Ascending aorta (tissue), 2 donors: ENCODE measurements around the gene ABI3BP. TPM values are rescaled to one million over a fixed set of nuclear protein-coding genes. Genes with fewer than 3 reads are reported as not detected.
A peak's percentile ranks its signal among the peaks of the same experiment; 100 is the strongest.

Source experiments
- DNase-seq, 2 donors: peaks; one replicate each; pipeline ENCODE4 v3.0.0-alpha.2; 2019; ENCODE audit warnings: low spot score in 2 of 2
- H3K27ac ChIP-seq, 2 donors: fragments of 200-600 bp; sonication (generic); one replicate each; pipeline ENCODE4 v1.5.1; 2016 to 2017; ENCODE audit warnings: mild to moderate bottlenecking in 1 of 2
- H3K27me3 ChIP-seq: fragments of 200-600 bp; sonication (generic); one replicate; pipeline ENCODE4 v1.5.1; 2017
- H3K36me3 ChIP-seq, 2 donors: fragments of 200-600 bp; sonication (generic); one replicate each; pipeline ENCODE4 v1.5.1; 2016
- H3K4me1 ChIP-seq, 2 donors: fragments of 200-600 bp; sonication (generic); one replicate each; pipeline ENCODE4 v1.5.1; 2016 to 2017; ENCODE audit warnings: mild to moderate bottlenecking in 1 of 2
- H3K4me3 ChIP-seq, 2 donors: fragments of 200-600 bp; sonication (generic); one replicate each; pipeline ENCODE4 v1.5.1; 2016 to 2017; ENCODE audit warnings: mild to moderate bottlenecking in 1 of 2
- H3K9me3 ChIP-seq, 2 donors: fragments of 200-600 bp; sonication (generic); one replicate each; pipeline ENCODE4 v1.5.1; 2016
- intact Hi-C: fragments of 100-400 bp; cut with DNase I; formaldehyde crosslinking; loops from one replicate; pipeline ENCODE4 v1.15.1; 2023
- total RNA-seq: library from RNA; depleted of rRNA; stranded (reverse); fragments of >200 nt; gene quantifications from one replicate; pipeline ENCODE4 v1.1.0, GENCODE V29; 2016
- TF ChIP-seq, protein P1 (sequence below), 3 experiments: fragments of 200-600 bp in 2 of 3; fragments of 450-650 bp in 1 of 3; sonication (generic) in 2 of 3; IDR thresholded peaks; one replicate each; pipeline ENCODE4 v1.5.1; 2016 to 2019; ENCODE audit warnings: antibody characterized with exemption in 3 of 3, mild to moderate bottlenecking in 1 of 3, moderate library complexity in 1 of 3

Gene ABI3BP
- total RNA-seq, 1 donor from 2014 or later: 54.2 TPM

DNA sequence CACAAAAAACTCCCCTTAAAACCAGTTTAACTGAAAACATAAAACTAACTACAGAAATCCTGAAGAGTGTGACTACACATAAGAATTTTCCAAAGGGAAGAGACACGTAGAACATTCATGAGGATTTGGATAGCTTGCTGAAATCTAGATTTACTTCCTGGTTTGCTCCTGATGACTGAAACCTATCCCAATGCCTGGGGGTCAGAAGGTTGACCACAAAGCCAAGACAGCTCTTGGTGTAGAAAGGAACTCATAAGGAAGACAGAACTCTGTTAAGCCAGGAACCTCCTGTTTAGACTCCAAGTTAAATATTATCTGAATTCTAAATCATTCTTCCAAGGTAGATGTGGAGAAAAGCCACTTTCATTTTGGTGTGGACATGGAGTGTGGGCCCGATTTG is 191.1 kb downstream of the ABI3BP start:
- Histone ChIP-seq H3K36me3 (no peaks in the 10 kb centered on the region), H3K9me3 (no peaks in the 10 kb centered on the region), H3K4me1 (no peaks in the 10 kb centered on the region), H3K27me3 (no peaks in the 10 kb centered on the region), H3K27ac (no peak overlapping the region), H3K4me3 (no peak overlapping the region)
- TF ChIP-seq, protein P1, sequence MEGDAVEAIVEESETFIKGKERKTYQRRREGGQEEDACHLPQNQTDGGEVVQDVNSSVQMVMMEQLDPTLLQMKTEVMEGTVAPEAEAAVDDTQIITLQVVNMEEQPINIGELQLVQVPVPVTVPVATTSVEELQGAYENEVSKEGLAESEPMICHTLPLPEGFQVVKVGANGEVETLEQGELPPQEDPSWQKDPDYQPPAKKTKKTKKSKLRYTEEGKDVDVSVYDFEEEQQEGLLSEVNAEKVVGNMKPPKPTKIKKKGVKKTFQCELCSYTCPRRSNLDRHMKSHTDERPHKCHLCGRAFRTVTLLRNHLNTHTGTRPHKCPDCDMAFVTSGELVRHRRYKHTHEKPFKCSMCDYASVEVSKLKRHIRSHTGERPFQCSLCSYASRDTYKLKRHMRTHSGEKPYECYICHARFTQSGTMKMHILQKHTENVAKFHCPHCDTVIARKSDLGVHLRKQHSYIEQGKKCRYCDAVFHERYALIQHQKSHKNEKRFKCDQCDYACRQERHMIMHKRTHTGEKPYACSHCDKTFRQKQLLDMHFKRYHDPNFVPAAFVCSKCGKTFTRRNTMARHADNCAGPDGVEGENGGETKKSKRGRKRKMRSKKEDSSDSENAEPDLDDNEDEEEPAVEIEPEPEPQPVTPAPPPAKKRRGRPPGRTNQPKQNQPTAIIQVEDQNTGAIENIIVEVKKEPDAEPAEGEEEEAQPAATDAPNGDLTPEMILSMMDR (IDR thresholded peaks at IDR 0.05): no peak
- intact Hi-C loops: no loop called here
- no peak for DNase-seq

DNA sequence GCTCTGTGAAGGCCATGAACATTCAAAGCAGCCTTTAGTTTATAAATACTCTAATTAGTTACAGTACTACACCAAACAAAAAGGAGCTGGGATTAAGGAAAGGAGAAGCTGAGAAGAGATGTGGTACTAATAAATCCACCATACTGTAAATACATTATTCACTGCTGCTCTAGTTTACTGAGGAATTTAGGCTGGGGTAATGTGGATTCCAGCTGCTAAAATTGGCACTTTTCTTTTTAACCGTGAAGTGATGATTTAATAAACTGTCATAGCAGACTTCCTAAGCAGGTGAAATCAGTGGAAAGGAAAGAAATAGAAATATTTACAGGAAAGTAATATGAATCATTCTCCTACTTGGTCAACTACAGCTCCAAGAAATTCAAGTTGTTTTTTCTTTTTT is 195.2 kb downstream of the ABI3BP start:
- H3K4me1 ChIP-seq: no peaks in the 10 kb centered on the region
- no peak overlapping the region for H3K4me3 ChIP-seq
- H3K27me3 ChIP-seq: no peaks in the 10 kb centered on the region
- no peaks in the 10 kb centered on the region for H3K9me3 ChIP-seq
- TF ChIP-seq, protein P1 (IDR thresholded peaks at IDR 0.05): no peak
- H3K36me3 ChIP-seq: no peaks in the 10 kb centered on the region
- no peak overlapping the region for H3K27ac ChIP-seq
- intact Hi-C loops: no loop called here
- no peak for DNase-seq

DNA sequence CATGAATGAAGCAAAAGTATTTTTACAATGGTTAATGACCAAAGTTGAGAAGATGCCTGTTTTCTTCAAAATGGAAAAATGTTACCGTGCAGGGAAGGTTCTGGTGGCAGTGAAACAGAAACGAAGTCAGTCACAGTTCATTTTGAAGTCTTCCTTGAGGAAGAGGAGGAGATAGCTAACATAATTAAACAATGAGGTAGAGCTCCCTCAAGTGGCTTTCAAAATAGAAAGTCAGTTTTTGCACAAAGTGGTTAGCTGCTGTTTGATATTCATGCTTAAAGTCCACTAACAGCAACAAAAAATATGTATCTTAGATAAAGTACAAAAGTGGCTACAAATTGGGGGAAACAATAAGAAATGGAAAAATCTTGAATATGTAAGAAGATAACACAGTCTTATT is 196.7 kb downstream of the ABI3BP start:
- Histone ChIP-seq H3K27ac (no peak overlapping the region), H3K27me3 (no peaks in the 10 kb centered on the region), H3K4me1 (no peaks in the 10 kb centered on the region), H3K9me3 (no peaks in the 10 kb centered on the region), H3K36me3 (no peaks in the 10 kb centered on the region), H3K4me3 (no peak overlapping the region)
- TF ChIP-seq, protein P1 (IDR thresholded peaks at IDR 0.05): peak in 1 of 3 experiments; percentile 38
- DNase-seq: no peak
- intact Hi-C loops: no loop called here

DNA sequence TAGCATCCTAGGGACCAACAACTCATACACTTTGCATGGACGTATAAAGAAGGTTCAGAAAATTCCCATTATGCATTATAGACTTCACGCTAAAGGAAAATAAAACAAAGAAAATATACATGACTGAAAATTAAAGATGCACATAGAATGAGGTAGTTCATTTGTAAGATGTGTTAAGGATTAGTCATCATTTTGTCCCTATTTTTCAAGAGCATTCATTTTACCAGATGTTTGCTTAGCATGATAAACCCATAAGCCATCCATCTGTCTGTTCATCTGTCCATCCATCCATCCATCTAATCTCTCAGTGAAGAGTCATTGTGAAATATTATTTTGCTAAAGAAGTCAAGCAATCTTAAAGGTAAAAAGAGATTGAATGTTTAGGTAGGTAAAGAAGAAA is 203.6 kb downstream of the ABI3BP start:
- Histone ChIP-seq H3K4me3 (no peak overlapping the region), H3K27ac (no peak overlapping the region), H3K9me3 (peaks cover 0 to 10% of the 10 kb centered on the region in 2 donors), H3K36me3 (peaks cover 0 to 8% of the 10 kb centered on the region in 2 donors), H3K27me3 (no peaks in the 10 kb centered on the region), H3K4me1 (no peaks in the 10 kb centered on the region)
- DNase-seq: no peak
- intact Hi-C loops: no loop called here
- TF ChIP-seq, protein P1 (IDR thresholded peaks at IDR 0.05): no peak

DNA sequence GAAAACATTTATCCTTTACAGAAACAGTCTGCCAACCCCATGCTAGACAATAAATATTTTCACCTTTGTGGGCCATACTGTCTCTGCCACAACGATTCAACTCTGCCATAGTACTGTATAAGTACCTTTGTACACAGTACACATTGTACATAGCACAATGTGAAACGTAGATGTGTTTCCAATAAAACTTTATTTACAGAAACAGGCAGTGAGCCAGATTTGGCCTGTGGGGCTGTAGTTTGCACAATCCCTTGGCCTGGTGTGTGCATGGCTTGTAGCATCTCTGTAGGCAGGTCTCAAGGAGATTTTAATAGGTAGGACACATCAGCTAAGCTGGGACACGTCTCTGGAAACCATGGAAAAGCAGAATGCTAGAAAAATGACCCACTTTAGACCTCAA is 209.6 kb downstream of the ABI3BP start:
- no peak overlapping the region for H3K27ac ChIP-seq
- peaks cover 0 to 10% of the 10 kb centered on the region in 2 donors for H3K9me3 ChIP-seq
- H3K4me1 ChIP-seq: peaks cover 0 to 7% of the 10 kb centered on the region in 2 donors
- no peaks in the 10 kb centered on the region for H3K27me3 ChIP-seq
- intact Hi-C loops: no loop called here
- H3K4me3 ChIP-seq: no peak overlapping the region
- TF ChIP-seq, protein P1 (IDR thresholded peaks at IDR 0.05): no peak
- no peak for DNase-seq
- H3K36me3 ChIP-seq: peaks cover 0 to 8% of the 10 kb centered on the region in 2 donors

DNA sequence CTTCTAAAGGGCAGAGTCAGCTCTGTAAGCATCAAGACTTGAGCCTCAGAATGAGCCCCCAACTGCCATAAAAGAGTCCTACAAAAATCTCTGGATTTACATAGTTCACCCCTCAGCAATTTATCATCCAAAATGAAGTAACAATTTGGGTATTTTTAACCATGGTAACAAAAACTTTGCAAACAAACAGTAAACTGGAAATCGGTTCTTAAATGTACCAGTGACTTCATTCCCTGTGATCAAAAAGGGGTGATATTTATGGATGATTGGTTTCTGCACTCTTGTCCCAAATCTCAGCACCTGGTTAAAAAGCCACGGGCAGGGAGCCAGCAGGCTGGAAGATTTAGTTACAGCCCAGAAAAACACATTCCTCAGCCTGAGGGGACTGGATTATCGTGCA is 210.3 kb downstream of the ABI3BP start:
- H3K4me1 ChIP-seq: peaks cover 0 to 7% of the 10 kb centered on the region in 2 donors
- TF ChIP-seq, protein P1 (IDR thresholded peaks at IDR 0.05): no peak
- peaks cover 0 to 8% of the 10 kb centered on the region in 2 donors for H3K36me3 ChIP-seq
- DNase-seq: no peak
- H3K27ac ChIP-seq: no peak overlapping the region
- H3K4me3 ChIP-seq: no peak overlapping the region
- H3K9me3 ChIP-seq: peaks cover 0 to 10% of the 10 kb centered on the region in 2 donors
- no peaks in the 10 kb centered on the region for H3K27me3 ChIP-seq
- intact Hi-C loops: no loop called here
